ENCODE data around the gene SETD2.
"Not testable (repeated sequence)": the region's sequence is repeated elsewhere in the genome, so short reads cannot be mapped to it uniquely, and the experiment has no call there.

SETD2 gene

DNA sequence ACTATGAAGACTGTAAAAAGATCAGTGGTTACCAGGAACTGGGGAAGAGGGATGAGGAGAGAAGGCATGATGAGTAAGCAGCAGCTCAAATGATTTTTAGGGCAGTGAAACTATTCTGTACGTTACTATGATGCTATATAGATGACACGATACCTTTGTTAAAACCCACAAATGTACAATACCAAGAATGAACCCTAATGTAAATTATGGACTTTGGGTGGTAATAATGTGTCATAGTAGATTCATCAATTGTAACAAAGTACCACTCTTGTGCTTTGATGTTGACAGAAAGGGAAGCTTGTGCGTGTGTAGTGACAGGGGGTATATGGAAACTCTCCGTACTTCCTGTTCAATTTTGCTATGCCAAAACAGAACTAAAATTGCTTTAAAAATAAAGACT is 132.9 kb downstream of the SETD2 start:
- not testable (repeated sequence) for DNase-seq

DNA sequence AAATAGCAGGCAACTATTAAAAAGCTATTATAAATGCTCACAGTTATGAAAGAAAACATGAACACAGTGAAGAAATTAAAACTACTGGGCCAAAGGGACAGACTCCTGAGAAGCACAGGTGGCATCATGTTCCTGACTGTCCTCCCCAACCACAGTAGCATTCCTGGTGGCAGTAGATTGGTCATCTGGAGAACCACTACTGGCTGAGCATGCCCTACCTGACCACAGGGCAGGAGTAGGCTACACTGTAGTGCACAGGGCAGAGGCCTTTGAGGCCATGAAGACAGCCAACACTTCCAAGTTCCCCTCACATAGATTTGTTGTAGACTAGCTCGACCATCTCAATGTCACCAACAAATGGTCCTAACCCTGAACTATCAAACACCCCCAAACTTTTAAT is 135.2 kb downstream of the SETD2 start:
- DNase-seq = no peak

DNA sequence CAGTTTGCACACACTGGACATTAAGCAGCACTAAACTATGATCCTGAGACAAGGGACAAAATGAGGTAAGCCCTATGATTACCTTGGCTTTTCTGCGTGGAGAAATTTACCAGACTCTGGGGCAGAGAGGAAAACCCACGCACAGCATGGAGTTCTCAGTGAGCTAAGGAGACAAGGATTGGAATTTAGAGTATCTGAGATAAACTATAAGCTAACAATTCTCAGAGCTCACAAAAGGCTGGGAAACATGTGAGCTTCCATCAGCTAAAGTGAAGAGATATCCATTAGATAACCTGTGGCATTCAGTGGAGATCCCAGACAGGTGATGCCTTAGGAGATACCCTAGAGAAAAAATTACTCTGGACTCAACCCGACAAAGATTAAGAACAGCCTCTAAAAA is 135.8 kb downstream of the SETD2 start:
- DNase-seq = no peak

DNA sequence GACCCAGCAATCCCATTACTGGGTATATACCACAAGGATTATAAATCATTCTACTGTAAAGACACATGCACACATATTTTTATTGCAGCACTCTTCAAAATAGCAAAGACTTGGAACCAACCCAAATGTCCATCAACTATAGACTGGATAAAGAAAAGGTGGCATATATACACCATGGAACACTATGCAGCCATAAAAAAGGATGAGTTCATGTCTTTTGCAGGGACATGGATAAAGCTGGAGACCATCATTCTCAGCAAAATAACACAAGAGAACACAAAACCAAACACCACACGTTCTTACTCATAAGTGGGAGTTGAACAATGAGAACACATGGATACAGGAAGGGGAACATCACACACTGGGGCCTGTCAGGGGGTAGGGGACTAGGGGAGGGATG is 137.5 kb downstream of the SETD2 start:
- not testable (repeated sequence) for DNase-seq

DNA sequence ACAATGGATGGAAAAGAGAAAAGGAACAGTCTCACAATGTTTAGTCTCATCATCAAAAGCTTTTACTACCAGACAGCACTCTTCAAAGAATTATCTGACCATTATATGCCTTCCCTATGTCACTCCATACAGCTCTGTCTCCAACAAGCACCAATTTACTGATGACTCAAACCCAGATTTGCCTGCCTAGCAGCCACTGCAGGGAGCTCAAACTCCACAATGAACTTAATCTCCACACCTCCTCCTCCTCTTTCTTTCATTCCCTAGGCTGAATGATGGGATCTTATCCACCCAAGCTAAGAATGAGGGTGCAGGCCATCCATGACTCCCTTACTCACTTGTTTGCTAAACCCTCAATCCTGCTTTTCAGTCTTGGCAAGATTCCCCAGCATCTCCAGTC is 139.0 kb downstream of the SETD2 start:
- DNase-seq = no peak

DNA sequence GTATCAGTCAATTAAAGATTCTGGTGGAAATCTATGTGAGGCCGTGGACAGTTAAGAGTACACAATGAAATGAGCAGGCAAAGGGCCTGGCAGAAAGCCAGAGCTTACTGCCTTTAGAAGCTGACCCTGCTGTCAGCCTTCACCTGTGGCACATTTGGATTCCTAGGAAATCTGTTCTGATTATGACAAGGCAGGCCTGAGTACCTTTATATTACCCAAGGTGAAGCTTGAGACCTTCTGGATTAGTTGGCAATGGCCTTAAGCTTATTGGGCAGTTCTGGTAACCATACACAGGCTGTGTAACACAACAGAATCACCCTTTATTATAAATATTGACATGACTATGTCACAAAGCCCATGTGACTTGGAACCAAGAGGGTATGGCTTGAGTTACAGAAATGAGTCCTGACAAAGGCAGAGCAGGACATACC is 141.3 kb downstream of the SETD2 start:
- peak; percentile 20 for DNase-seq

DNA sequence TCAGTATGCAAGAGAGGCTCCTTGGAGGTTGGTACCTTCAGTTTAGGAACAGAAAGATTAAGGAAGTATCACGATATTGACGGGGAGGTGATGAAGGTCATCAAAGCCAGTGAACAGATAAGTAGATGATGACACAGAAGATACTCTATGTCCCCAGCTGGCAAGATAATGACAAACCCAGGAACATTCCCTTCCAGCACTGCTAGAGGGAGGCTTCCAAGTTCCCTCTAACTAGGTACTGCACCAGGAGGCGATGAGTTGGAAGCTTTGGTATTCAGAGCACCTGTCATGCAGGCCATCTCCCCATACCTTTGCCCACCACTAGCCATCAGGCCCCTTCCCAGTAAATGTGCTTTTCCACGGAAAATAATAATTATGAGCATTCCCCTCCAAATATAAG is 143.6 kb downstream of the SETD2 start:
- no peak for DNase-seq

DNA sequence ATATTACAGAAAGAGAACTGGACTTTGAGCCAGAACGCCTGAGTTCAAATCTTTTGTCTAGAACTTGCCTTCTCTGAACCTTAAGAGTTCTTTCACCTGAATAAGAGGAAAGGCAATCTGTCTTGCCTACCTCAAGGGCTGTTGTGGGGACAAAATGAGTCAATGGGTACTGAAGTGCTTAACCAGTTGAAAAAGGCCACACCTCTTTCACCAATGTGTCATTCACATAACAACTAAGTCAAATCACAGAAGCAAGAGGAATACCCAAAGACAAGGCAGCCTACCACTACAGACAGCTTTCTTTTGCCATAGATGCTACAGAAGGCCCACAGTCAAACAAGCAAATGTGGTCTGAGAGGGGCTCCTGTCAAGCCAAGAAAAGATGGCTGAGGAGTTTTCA is 144.7 kb downstream of the SETD2 start:
- no peak for DNase-seq

DNA sequence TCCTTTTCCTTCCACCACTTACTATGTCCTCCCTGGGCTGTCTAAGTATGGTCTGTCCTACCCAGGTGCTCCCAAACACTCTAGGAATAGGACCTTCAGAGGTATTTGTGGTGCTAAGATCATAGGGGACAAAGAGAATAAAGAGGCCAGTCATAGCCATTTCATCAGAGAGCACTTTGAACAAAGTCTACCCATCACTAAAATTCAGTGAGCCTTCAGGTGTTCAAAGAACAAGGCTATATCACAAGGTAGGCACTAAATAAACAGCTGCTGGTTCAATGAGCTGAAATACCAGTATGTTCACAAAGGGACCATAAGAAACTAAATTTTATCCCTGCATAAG is 145.7 kb downstream of the SETD2 start:
- DNase-seq = no peak

DNA sequence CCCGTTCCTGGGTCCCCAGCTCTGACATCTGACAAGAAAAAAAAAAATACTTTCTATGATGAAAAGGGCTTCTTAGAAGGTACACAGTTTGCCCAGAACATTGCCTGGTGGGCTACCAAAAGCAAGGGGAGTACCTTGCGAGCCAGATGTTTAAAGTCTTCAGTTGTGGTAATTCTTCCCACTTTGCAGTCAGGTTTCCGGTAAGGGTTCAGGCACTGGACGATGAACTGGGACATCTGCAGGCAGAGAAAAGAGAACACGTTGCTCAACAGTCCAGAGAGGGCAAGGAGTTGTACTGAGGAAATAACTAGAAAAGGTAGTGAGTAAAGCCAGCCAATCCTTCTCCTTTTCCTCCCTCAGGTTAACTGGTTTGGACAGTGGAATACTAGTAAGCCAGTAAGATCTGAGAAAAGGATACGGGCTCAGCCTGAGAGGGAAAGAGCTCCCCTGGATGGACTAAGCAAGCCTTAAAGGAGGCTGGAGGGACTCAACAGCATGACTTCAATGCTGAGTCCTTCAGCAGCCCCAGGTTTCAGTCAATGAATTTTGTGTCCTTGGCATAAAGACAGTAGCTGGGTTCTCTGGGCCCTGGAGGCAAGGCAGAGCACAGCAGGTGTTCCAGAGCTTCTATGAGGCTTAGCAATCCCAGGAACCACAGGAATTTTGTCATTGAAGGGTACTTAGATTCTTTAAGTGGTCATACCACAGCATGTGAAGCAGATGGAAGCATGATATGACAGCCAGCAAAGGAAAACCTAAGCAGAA is 146.2 kb downstream of the SETD2 start:
- DNase-seq = no peak

DNA sequence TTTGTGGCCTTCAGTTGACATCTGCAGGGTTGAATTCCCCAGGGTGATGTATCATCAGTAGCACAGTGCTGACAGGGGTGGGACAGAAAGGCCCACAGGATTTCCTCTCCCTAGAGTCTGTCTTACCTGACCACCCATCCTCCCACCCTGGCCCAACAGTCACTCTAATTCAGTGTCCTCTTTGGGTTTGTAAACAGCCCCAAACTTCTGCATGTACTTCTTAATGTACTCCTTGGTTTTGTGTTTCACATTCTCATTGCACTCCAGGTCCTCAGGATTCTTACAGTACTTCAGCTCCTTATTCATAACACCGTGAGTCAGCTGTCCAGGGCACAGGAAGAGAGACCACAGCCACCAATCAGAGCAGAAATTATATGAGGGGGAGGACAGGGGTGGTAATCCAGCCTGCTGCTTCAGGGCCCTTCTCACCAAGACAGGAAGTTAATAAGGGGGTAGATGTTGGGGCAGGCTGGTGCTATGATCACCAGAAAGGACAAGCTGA is 146.9 kb downstream of the SETD2 start:
- DNase-seq = no peak

DNA sequence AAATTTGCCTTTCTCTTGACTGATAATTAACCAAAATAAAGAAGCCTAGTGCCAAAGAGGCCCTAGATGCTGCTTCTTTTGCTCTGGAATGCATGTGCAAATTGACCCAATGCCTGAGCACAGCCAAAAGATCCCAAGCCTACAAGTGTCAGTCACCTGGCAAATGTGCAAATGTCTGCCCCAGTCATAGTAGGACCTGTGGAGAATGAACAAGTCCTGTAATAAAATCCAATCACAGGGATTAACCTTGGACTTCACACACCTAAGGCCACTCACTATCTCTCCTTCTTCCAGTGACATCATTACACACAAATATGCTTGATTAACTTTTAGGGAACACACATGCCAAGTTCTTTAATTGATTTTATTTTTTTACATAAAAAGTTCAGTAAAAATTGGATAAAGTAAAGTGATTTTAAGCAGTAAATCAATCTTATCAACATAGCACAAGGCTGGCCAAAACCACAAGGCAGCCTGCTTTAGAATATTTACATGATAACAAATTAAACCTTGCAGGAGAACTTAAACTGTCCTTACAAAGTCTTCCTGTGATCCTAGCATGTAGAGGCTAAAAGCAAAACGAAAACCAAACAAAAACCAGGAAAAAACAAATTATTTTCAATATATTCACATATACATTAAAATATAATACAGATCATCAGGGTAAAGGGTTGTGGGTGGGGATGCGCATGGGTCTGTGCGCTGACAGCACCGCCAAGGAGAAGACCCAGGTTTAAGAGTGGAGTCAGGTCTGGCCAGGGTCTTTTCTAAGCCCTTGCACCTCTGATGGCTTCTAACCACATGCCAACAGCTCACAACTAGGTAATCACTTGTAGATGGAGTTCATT is 147.6 kb downstream of the SETD2 start:
- DNase-seq = no peak

DNA sequence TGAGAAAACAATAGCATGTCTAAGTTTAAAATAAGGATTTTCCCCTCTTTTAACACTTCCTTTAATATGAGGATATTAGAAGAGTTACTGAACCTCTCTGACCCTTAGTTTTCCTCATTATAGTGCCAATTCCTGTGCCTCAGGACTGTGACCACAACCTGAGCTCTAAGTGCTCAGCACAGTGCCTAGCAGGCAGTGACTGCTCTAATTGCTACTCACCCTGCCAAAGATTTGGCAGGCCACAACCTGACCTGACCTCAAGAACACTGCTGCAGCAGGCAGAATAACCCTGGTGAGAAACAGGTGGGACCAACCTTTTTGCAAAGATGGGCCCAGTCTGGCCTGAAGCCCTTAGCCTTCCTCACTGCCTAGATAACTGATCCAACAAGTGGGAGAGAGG is 148.8 kb downstream of the SETD2 start:
- no peak for DNase-seq

DNA sequence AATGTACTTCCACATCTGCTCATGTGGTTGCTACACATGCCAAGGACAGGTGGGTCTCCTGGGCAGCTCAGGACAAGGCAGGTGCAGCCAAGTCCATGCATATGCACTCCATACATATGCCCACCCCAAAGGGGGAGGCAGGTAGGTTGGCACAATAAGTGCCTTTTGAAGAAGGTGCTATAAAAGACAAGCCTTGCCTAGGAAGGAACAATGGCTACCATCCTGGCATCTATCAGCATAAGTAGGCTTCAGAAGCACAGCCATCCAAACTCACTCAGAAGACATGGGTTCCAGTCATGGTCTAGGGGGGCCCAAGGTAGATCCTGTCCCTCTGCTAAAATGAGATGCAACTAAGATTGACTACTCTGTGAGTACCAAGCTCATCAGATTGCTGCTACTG is 149.9 kb downstream of the SETD2 start:
- DNase-seq = no peak

DNA sequence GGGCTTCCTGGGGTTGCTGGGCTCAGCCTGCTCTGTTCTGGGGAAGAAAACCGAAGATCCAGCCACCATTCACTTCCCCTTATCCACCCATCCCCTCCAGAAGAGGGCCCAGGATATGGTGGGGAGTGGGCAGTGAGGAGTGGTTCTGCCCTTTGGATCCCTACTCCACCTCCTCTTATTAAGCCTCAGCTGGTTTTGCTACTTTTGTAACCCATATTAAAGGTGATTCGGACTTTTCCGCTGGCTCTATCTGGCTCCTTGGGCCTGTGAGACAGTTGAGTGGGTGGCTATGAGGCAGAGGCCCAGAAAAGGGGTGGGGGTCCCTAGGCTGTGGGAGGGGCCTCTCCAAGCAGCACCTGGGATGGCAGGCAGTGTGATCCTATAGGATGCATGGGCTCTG is 150.7 kb downstream of the SETD2 start:
- DNase-seq = no peak

DNA sequence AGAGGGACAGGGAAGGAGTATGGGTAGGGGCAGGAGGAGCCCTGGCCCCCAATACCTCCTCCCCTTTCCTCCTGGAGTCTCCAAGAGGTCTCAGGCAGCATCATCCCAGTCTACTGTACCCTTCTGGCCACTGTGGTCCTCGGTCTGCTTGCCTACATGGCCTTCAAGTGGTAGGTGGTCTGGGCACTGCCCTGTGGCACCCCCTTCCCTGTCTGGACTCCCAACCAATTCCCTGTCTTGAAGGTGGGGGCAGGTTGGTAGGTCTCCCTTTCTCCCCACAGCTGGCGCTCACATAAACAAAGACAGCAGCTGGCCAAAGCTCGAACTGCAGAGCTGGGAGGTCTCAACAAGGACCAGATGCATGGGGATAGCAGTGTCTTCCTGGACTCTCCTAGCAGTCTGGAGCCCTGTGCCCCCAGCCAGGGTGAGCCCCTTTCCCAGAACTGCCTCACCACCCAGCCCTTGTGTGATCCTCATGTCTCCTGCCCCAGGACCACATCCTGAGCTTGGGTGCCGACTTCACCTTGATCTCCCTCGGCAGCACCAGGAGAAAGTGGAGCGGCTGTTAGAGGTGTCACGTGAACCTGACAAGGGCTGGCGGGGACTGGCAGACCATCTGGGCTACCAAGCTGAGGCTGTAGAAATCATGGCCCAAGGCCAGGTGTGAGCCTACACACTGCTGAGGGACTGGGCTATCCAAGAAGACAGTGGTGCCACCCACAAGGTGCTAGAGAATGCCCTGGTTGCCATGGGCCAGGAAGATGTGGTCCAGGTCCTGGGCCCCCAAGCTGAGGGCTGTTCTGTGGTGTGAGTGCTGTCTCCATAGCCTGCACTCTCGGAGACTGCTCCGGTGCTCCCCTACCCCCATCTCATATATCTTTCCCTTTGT is 151.3 kb downstream of the SETD2 start:
- DNase-seq = no peak

DNA sequence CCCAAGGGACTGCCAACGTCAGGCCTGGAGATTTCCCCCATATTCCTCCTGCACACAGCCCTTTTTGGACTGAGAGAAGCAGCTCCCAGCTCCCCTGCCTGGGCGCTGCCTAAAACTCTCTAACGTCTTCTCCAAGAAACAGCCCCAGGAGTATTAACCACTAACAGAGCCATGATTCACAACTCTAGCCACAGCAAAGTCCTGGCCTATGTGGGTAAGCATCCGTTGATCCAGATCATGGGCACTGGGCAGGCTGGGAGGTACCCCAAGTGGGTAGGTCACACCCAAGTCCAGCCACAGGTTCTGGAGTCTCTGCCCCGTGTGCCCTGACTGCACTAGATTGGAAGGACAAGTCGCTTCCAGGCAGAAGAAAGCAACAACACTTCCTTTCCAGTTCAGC is 152.5 kb downstream of the SETD2 start:
- DNase-seq = no peak

DNA sequence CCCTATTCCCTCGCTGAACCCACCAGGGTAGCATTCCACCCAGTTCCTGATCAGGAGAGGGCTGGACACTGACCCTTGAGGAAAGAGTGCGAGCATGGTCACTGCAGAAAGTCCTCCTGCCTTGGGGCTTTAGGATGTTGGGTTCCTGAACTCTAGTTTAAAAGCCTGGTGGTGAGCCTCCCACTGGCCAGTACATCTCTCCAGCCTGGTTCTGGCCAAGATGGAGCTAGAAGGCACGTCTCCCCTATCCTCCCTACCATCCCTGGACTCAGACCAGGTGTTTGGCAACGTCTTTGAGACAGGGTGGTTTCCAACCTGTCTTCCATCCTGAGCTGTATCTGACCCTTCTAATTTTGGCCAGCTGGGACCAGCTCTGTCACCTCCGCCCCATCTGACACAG is 153.0 kb downstream of the SETD2 start:
- no peak for DNase-seq

DNA sequence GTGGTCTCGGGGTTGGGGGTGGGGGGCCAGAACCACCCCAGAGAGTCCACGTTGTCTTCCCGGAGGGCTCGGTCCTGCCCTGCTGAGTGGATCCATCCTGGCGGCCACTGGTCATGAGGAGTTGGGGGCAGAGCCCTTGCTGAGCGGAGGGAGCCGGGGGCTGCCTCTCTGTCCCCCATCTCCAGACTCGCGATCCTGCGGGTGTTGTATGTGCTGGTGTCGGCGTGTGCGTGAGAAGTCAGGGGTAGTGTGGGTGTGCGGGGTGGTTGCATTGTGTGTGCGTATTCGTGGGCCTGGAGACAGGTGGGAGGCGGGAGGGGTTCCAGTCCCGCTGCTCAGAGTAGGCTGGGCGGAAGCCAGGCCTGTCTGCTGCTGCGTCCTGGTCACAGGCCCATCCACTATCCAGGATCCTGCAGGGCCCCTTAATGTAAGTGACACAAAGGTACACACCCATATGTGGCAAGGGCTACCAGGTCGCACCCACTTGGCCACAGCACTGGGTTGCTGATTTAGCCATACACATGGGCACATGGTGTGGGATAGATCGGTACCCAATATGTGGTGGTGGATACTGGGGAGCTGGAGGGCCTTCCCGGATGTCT is 153.7 kb downstream of the SETD2 start:
- no peak for DNase-seq

DNA sequence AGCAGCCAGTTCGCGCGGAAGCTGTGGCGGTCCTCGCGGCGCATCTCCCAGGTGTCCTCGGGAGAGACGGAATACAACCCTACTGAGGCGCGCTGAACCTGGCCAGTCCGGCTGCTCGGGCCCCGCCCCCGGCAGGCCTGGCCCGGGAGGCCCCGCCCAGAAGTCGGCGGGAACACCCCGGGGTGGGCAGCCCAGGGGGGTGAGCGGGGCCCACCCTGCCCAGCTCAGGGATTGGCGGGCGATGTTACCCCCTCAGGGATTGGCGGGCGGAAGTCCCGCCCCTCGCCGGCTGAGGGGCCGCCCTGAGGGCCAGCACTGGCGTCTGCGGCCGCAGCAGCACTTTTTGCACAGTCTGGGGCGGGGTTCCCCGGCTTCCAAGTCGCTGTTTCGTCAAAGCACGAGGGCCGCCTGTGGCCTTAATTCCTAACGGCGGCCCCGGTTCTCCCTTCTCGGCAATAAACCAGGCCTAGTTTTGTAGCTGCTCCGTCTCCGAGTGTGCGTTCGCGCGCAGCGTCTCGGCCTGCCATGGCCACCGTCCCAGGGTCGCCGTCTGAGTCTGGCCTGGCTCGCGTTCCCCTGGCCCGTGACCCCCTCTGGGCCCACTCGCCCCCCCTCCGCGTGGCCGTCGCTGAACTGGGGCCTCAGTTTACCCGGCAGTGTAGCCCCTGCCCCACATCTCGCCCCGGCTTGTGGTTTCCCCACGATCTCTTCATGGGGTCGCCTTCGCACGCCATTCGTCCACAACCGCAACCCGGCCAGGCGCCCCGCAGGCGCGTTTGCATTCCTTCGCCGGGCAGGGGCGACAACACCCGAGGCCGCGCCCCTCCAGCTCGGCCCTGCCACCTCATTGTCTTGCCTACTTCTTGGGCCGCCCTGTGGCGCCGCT is 154.4 kb downstream of the SETD2 start:
- DNase-seq = no peak

DNA sequence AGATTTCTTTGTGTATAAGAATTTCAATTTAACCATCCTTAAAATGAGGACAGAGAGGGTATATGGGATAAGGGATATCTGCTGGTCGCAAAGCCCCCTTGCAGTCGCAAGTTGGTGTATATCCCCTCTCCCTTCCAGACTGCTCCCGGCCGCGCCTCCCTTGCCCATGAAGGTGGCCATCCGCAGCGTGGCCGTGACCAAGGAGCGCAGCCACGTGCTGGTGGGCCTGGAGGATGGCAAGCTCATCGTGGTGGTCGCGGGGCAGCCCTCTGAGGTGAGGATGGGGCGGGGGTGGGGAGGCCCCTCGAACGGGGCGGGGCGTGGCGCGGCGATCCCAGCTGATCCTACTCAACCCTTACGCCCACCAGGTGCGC is 155.1 kb downstream of the SETD2 start:
- DNase-seq = no peak

DNA sequence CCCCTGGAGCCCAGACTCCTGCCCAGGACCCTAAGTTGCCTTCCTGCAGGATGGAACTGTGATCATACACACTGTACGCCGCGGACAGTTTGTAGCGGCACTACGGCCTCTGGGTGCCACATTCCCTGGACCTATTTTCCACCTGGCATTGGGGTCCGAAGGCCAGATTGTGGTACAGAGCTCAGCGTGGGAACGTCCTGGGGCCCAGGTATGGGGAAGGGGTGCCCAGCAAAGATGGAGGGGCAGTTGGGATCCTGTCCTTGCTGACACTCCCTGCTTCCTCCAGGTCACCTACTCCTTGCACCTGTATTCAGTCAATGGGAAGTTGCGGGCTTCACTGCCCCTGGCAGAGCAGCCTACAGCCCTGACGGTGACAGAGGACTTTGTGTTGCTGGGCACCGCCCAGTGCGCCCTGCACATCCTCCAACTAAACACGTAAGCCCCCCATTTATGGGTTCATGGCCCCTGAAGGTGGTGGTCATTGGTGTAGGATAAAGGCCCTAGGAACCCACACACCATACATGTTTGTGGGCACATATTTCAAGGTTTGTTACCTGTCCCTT is 155.6 kb downstream of the SETD2 start:
- DNase-seq = no peak
